B cell (primary cell): ENCODE results near the gene ZNF831.

Experiments
- EZH2 ChIP-seq: IDR thresholded peaks from 2 replicates; pipeline ENCODE4 v1.6.1; 2012; ENCODE audit warnings: borderline replicate concordance, low read depth, mild to moderate bottlenecking, moderate library complexity, low read length; ENCODE audit not compliant: insufficient read depth, poor library complexity, severe bottlenecking
- TF ChIP-seq, protein P1 (sequence below): fragments of 200-600 bp; IDR thresholded peaks from one replicate; pipeline ENCODE4 v1.8.0; 2022; ENCODE audit warnings: antibody characterized with exemption, mild to moderate bottlenecking

DNA sequence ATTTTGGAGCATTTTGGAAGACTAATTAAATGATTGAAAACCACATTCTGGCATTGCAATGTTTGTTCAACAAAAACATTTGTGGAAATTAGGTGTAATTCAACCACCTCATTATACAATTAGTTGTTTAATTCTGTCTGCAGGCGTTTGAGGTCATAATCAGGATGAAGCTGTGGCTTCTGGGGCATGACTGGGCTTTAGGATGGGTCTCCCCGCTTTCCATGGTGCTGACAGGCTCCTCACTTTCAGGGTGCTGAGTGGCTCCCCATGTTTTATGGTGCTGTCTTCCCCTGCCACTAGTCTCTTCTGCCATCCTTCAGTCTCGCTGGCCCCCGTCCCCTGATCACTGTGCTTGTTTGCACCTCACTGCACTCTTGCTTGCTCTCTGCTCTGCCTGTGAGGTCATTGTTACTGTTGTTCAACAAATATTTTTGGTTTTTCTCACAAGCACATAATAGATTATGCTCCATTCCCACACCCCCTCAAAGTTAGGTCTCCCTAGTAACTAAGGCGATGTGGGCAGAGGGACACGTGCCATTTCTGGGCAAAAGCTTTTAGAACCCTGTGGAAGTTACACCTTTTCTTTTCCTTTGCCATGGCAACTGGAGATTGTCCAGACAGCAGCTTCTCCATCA is 25.4 kb upstream of the ZNF831 start:
- TF ChIP-seq, protein P1, sequence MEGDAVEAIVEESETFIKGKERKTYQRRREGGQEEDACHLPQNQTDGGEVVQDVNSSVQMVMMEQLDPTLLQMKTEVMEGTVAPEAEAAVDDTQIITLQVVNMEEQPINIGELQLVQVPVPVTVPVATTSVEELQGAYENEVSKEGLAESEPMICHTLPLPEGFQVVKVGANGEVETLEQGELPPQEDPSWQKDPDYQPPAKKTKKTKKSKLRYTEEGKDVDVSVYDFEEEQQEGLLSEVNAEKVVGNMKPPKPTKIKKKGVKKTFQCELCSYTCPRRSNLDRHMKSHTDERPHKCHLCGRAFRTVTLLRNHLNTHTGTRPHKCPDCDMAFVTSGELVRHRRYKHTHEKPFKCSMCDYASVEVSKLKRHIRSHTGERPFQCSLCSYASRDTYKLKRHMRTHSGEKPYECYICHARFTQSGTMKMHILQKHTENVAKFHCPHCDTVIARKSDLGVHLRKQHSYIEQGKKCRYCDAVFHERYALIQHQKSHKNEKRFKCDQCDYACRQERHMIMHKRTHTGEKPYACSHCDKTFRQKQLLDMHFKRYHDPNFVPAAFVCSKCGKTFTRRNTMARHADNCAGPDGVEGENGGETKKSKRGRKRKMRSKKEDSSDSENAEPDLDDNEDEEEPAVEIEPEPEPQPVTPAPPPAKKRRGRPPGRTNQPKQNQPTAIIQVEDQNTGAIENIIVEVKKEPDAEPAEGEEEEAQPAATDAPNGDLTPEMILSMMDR, result no peak
- no peak for TF ChIP-seq EZH2
